ENCODE results near the gene PRICKLE1. TPM values are rescaled to one million over a fixed set of nuclear protein-coding genes. Genes with fewer than 3 reads are reported as not detected.
A peak's percentile ranks its signal among the peaks of the same experiment; 100 is the strongest.

PRICKLE1 gene
- polyA plus RNA-seq, 4 donors: 48.9 to 60.1 (median 55.8) TPM

- DNase-seq (ENCODE audit: low read depth in 4 of 4, low spot score in 3 of 4): no peak
Observed at GRCh38 chr12:42468341-42468821, 121.2 kb downstream of the PRICKLE1 start.

GRCh38 chr12:42463671-42464070, 125.9 kb downstream of the PRICKLE1 start:
- DNase-seq (ENCODE audit: low read depth in 4 of 4, low spot score in 3 of 4): no peak

- DNase-seq (ENCODE audit: low read depth in 4 of 4, low spot score in 3 of 4): no peak
Observed at GRCh38 chr12:42462486-42462885, 127.1 kb downstream of the PRICKLE1 start.

- no peak for DNase-seq (ENCODE audit: low read depth in 4 of 4, low spot score in 3 of 4)
Observed at GRCh38 chr12:42459336-42459847, 130.2 kb downstream of the PRICKLE1 start.

DNA sequence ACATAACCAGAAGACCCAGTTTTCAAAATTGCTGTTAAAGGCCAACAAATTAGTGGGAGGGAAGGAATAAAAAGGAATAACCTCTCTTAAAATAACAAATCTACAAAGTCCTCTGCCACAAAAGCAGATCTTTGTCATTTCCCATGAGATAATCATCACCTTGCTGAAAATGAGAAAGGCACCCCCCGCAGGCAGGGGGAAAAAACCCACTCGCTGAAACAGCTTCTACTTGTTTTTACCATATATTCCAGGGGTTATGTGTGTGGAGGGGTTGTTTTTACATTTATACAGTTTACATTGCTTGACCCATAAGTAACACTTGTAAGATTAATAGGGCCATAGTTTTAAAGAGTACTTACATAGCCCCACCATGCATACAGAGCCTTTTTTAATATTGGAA, 131.0 kb downstream of the PRICKLE1 start:
- no peak for DNase-seq (ENCODE audit: low read depth in 4 of 4, low spot score in 3 of 4)

GRCh38 chr12:42450248-42450647, 139.3 kb downstream of the PRICKLE1 start:
- DNase-seq (ENCODE audit: low read depth in 4 of 4, low spot score in 3 of 4): no peak

DNA sequence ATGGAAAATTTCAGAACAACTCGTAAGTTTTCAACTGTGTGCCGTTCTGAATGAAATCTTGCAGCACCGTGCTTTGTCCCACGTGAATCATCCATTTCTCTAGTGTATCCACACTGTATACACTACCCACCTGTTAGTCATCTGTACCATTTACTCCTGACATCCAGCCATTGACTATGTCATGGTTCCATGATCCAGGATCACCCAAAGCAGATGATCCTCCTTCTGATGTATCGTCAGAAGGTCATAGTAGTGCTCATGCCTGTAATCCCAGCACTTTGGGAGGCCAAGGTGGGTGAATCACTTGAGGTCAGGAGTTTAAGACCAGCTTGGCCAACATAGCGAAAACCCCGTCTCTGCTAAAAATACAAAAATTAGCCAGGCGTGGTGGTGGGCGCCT, 140.7 kb downstream of the PRICKLE1 start:
- DNase-seq (ENCODE audit: low read depth in 4 of 4, low spot score in 3 of 4): no peak

DNA sequence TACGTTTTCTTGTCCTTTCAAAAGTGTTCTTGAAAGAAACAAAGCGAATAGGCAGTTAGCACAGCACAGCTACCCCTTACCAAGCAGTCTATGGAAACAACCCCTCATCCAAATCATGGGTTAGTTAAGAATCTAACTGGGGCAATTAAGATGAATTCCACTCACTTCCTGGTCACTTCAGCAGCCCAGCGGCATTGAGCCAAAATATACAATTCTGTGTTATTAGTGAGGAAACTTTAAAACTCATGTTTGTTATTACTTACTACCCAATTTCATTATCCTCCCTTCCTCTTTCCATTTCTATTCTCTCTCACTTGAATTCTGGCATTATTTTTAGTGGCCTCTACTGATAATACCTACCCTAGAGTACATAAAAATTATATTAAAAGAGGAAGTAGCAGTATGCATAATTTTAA, 142.2 kb downstream of the PRICKLE1 start:
- no peak for DNase-seq (ENCODE audit: low read depth in 4 of 4, low spot score in 3 of 4)

DNA sequence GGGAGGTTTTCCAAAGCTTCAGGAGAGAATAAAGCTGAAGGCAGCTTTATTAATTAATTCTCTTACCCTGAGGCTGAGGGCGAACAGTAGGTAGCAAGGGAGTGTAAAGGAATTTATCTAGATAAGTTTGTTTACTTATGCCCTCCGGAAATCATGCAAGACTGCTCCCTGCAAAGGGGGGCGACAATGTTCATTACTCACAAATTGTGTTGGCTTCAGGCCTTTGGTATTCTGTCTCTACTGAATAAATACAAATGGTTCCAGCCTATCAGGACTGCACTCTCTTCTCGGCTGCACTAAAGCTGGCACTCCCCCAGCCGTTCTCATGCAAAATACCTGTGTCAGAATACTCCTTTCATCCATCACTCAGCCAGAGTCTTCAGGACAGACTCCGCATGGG, 142.8 kb downstream of the PRICKLE1 start:
- no peak for DNase-seq (ENCODE audit: low read depth in 4 of 4, low spot score in 3 of 4)

DNA sequence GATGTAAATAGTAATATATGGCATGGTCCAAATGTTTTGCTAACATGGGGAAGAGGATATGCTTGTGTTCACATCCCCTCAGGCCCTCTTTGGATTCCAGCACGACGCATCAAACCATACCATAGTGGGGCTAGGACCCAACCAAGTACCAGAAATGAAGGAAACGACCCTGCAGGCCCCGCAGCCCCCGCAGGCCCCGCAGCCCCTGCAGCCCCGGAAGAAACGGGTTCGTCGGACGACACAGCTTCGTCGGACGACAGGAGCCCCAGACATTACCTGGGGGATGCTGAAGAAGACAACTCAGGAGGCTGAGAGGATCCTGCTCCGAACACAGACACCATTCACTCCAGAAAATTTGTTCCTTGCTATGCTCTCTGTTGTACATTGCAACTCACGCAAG, 143.7 kb downstream of the PRICKLE1 start:
- DNase-seq (ENCODE audit: low read depth in 4 of 4, low spot score in 3 of 4): no peak

DNA sequence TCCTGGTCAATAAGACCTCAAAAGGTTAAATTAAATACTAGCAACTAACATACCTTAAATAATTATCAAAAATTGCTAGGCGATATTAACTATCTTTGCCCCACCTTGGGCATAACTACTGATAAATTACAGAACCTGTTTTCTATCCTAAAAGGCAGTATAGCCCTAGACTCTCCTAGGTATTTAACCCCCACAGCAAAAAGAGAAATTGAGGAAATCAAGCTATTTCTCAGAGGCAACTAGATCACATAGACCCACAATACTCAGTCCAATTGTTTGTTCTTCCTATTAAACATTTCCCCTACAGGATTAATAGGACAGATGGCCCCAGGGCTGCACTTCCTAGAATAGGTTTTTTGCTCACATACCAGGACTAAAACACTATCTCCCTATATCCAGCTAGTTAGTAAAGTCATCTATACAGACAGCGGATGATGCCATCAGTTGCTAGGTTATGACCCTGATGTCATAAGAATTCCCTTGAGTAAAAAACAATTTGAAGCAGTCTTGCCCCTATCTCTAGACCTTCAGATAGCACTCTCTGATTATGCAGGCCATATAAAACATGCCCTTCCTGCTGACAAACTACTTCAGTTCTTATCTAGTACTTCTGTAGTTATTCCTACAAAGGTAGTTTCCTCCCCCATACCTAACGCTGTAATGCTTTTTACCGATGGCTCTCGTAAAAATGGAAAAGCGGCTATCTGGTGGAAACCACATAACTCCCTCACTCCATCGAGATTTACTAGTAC, 145.2 kb downstream of the PRICKLE1 start:
- no peak for DNase-seq (ENCODE audit: low read depth in 4 of 4, low spot score in 3 of 4)

DNA sequence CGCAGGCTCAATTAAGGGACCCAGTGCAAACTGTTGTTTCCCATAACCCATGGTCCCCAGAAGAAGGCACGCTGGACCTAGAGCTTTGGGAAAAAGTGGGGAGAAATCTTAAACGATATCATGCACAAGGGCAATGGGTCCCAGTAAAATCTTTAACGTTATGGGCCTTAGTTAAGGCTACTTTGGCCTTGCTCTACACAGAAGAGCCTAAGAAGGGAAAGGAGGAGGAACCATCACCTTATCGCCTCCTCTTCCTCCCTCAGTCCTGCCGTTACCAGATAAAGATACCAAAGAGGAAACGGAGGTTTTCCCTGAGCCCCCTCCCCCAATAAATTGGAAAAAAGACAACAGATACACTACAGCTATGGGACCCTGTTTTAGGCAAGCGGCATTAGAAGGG, 146.7 kb downstream of the PRICKLE1 start:
- no peak for DNase-seq (ENCODE audit: low read depth in 4 of 4, low spot score in 3 of 4)

GRCh38 chr12:42442311-42442759, 147.2 kb downstream of the PRICKLE1 start:
- DNase-seq (ENCODE audit: low read depth in 4 of 4, low spot score in 3 of 4): no peak

- no peak for DNase-seq (ENCODE audit: low read depth in 4 of 4, low spot score in 3 of 4)
Observed at GRCh38 chr12:42440608-42441007, 148.9 kb downstream of the PRICKLE1 start.

GRCh38 chr12:42432517-42433140, 156.9 kb downstream of the PRICKLE1 start:
- DNase-seq (ENCODE audit: low read depth in 4 of 4, low spot score in 3 of 4): no peak

DNA sequence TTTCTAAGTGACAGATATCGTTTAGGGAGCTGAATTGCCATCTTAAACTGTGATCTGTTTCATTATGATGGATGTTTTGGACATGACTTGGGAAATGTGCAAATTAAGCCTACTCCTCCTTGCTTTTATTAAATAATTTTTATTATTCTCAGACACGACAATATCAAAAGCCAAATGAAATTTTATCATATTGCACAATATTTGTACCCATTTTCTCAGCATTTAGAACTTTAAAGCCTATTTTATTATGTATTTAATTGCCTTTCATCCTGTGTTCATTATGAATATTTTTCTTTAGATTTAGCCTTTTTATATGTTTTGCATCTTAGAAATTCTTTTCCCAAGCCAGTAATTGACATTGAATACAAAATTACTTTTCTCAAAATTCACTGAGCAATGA, 160.7 kb downstream of the PRICKLE1 start:
- no peak for DNase-seq (ENCODE audit: low read depth in 4 of 4, low spot score in 3 of 4)

GRCh38 chr12:42426746-42427145, 162.8 kb downstream of the PRICKLE1 start:
- no peak for DNase-seq (ENCODE audit: low read depth in 4 of 4, low spot score in 3 of 4)

- DNase-seq (ENCODE audit: low read depth in 4 of 4, low spot score in 3 of 4): no peak
Observed at GRCh38 chr12:42422785-42423184, 166.8 kb downstream of the PRICKLE1 start.

DNA sequence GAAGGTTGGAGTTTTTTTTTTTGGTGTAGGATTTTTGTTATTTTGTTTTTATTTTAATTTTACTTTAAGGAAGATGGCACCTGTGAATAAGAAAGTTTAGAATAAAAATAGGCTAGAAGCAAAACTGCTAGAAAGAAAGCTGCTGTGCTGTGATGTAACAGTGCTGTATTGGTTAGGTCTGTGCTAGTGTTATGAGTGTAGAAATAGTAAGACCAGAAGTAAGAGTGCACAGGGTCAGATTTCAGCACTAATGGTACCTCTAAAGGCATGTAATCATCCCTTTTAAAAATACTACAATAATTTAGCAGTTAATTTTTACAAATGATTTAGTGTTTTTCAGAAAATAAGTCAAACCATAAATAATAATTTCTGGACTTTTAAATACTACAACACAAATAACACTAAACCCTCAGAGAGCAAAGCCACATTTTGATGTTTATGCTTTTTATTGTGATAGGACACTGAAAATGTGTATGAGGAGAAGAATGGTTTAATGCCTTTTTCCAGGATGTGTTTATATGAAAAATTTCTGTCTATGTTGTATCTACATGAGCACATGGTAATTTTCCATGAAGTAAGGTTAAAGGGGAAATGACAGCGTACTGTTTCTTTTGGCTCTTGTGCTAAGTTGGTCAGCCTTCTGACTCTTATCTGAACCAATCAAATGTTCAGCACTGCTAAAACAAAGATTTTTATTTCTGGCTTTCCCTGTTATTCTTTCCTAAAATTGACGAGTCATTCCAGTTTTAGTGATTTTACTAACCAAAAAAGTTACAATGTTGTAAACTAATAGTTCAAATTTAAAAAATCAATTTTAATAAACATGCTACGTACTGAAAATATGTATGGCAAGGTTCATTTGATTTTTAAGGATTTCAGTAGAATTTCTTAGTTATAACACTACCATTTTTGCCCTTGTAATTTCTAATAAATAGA, 167.4 kb downstream of the PRICKLE1 start:
- DNase-seq (ENCODE audit: low read depth in 4 of 4, low spot score in 3 of 4): peak in 3 of 4 donors; percentile 27 to 44 (median 44)

DNA sequence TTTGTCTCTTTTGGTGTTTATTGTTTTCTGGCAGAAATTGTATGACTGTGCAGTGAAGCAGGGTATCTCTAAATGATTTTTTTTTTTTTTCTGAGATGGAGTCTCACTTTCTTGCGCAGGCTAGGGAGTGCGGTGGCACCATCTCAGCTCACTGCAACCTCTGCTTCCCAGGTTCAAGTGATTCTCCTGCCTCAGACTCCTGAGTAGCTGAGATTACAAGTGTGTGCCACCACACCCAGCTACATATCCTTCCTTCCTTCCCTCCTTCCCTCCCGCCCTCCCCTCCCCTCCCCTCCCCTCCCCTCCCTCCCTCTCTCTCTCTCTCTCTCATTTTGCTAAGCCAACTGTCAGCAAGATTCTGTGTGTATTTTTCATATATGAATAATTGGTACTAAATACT, 169.2 kb downstream of the PRICKLE1 start:
- DNase-seq (ENCODE audit: low read depth in 4 of 4, low spot score in 3 of 4): no peak

GRCh38 chr12:42410340-42410739, 179.2 kb downstream of the PRICKLE1 start:
- no peak for DNase-seq (ENCODE audit: low read depth in 4 of 4, low spot score in 3 of 4)
